ENCODE measurements around the gene LARP7. TPM values are rescaled to one million over a fixed set of nuclear protein-coding genes. Genes with fewer than 3 reads are reported as not detected.

Gene LARP7
- 22.6 TPM for total RNA-seq

GRCh38 chr4:112636688-112637551 is at the start of gene LARP7, which contains the start of gene ZGRF1:
LARP7 (plus strand) TSS chr4:112637143; CDS start chr4:112644670, 7,527 bp downstream.
ZGRF1 (minus strand) TSS chr4:112636909; CDS start chr4:112633176, 3,733 bp downstream.

Small RNAs within 50 kb of the gene (small RNA-seq; reads per million reads assigned to genes)
- gene MIR302A (ENCODE audit: low replicate concordance) (not detected), gene MIR302C (ENCODE audit: low replicate concordance) (not detected), gene MIR302D (ENCODE audit: low replicate concordance) (not detected), gene MIR367 (ENCODE audit: low replicate concordance) (not detected), gene WRBP1 (ENCODE audit: low replicate concordance) (not detected)

Other genes with a start within 250 kb of the LARP7 start
- not detected for gene NEUROG2, start 121.0 kb upstream of the LARP7 start, total RNA-seq
- gene ZGRF1, start 234 bp upstream of the LARP7 start, total RNA-seq: 13.6 TPM